ENCODE data around the gene FLVCR1.

FLVCR1 gene

DNA sequence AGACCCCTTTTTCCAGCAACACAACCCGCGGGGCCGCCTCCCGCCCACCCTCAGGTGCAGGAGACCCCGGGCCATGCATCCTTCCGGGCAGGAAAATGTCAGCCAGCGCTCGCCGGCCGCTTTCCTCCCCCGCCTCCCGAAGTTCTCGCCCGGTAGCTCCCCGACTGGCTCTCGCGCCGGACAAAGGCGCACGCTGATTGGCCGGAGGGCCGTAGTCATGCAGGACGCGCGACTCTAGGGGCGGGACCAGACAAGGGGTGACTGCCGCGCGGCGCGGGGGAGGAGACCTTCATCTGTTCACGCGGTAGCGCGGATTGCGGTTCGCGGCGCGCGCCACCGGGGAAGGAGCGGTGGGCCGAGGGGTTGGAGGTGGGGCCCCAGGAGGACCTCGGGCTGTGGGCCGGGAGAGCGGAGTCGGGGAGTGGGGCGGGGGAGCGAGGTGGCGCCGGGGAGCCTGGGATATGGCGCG is at the start of gene FLVCR1:
Gene FLVCR1 (plus strand): TSS at position 284 of the 469 bp plus-strand sequence. CDS start 178 bp downstream, at position 462.
- no peak for TF ChIP-seq EZH2phosphoT487 (conservative IDR thresholded peaks at IDR 0.05; ENCODE audit: low read length)
- TF ChIP-seq, protein P1, sequence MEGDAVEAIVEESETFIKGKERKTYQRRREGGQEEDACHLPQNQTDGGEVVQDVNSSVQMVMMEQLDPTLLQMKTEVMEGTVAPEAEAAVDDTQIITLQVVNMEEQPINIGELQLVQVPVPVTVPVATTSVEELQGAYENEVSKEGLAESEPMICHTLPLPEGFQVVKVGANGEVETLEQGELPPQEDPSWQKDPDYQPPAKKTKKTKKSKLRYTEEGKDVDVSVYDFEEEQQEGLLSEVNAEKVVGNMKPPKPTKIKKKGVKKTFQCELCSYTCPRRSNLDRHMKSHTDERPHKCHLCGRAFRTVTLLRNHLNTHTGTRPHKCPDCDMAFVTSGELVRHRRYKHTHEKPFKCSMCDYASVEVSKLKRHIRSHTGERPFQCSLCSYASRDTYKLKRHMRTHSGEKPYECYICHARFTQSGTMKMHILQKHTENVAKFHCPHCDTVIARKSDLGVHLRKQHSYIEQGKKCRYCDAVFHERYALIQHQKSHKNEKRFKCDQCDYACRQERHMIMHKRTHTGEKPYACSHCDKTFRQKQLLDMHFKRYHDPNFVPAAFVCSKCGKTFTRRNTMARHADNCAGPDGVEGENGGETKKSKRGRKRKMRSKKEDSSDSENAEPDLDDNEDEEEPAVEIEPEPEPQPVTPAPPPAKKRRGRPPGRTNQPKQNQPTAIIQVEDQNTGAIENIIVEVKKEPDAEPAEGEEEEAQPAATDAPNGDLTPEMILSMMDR (IDR thresholded peaks at IDR 0.05; ENCODE audit: insufficient read depth, low read length, poor library complexity, severe bottlenecking) = no peak
- H3K79me2 ChIP-seq (ENCODE audit: insufficient read depth, low read length) = peaks cover 62% of the 10 kb centered on the region
- peaks cover 5% of the 10 kb centered on the region; the same call in 1 of the 2 replicates for H4K20me1 ChIP-seq (ENCODE audit: low read depth, low read length)

DNA sequence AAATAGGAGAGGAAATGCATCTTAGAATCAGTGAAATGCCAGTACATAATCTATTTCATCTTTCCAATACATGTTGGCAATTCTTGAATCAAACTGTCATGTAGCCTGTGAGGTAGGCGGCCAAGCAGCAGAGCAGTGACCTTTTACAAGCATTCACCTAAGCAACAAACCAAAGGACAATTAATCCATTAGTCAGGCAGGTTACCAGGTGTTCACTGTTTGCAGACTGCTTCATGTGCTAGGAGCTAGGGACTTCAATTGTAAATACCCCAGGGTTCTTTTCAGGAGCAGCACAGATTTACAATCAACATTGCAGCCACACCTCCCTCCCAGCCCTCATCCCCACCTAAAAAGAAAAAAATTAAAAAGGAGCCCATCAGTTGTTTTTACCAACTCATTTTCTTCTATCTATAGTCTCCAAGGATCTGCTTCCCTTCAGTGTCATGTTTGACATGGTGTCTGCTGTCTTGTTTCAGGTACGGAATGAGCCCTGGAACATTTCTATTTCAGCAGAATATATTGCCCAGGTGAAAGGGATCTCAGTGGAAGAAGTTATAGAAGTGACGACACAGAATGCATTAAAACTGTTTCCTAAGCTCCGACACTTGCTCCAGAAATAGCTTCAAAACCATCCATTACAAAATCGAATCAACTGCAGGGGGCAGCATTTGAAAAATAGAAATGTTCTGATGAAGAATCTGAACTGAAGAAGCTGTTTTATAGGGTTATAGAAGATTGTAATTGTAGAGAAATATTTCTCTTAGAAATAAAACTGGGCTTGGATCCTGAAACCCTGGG is 43.3 kb upstream of the FLVCR1 start:
- Histone ChIP-seq H3K4me3 (ENCODE audit: insufficient read depth, low read length, poor library complexity, severe bottlenecking) (no peak overlapping the region), H2AFZ (ENCODE audit: low read depth, low read length, severe bottlenecking) (no peak overlapping the region), H3K9ac (ENCODE audit: low read length) (no peak overlapping the region), H3K4me2 (ENCODE audit: low read depth, low read length, poor library complexity, severe bottlenecking) (no peak overlapping the region), H3F3A (ENCODE audit: insufficient read depth) (no peaks in the 10 kb centered on the region), H3K27ac (ENCODE audit: low read depth, low read length) (no peak overlapping the region), H3K36me3 (ENCODE audit: low read length) (peaks cover 8% of the 10 kb centered on the region; the same call in 1 of the 2 replicates), H4K20me1 (ENCODE audit: low read depth, low read length) (no peaks in the 10 kb centered on the region), H3K9me2 (replicated peaks; ENCODE audit: insufficient read depth, low read length) (no peaks in the 10 kb centered on the region), H3K79me2 (ENCODE audit: insufficient read depth, low read length) (no peaks in the 10 kb centered on the region), H3K27me3 (ENCODE audit: low read length) (no peaks in the 10 kb centered on the region), H3K9me3 (ENCODE audit: insufficient read depth, low read length) (no peaks in the 10 kb centered on the region)
- TF ChIP-seq, protein P1 (IDR thresholded peaks at IDR 0.05; ENCODE audit: insufficient read depth, low read length, poor library complexity, severe bottlenecking) = no peak
- TF ChIP-seq EZH2phosphoT487 (conservative IDR thresholded peaks at IDR 0.05; ENCODE audit: low read length) = no peak

More for the DNA sequence above, at the start of gene FLVCR1:
- peak within 1 kb of the TSS; percentile 87 for H3K9ac ChIP-seq (ENCODE audit: low read length)
- H2AFZ ChIP-seq (ENCODE audit: low read depth, low read length, severe bottlenecking) = peak within 1 kb of the TSS; percentile 91
- H3F3A ChIP-seq (ENCODE audit: insufficient read depth) = peaks cover 4% of the 10 kb centered on the region; the same call in 1 of the 2 replicates
- H3K4me3 ChIP-seq (ENCODE audit: insufficient read depth, low read length, poor library complexity, severe bottlenecking) = peak within 1 kb of the TSS; percentile 77
- H3K9me2 ChIP-seq (replicated peaks; ENCODE audit: insufficient read depth, low read length) = no peaks in the 10 kb centered on the region
- peak within 1 kb of the TSS; percentile 60 for H3K27ac ChIP-seq (ENCODE audit: low read depth, low read length)
- H3K9me3 ChIP-seq (ENCODE audit: insufficient read depth, low read length) = no peaks in the 10 kb centered on the region
- peak within 1 kb of the TSS; percentile 92 for H3K4me2 ChIP-seq (ENCODE audit: low read depth, low read length, poor library complexity, severe bottlenecking)
- peaks cover 12% of the 10 kb centered on the region for H3K36me3 ChIP-seq (ENCODE audit: low read length)
- H3K27me3 ChIP-seq (ENCODE audit: low read length) = no peaks in the 10 kb centered on the region

DNA sequence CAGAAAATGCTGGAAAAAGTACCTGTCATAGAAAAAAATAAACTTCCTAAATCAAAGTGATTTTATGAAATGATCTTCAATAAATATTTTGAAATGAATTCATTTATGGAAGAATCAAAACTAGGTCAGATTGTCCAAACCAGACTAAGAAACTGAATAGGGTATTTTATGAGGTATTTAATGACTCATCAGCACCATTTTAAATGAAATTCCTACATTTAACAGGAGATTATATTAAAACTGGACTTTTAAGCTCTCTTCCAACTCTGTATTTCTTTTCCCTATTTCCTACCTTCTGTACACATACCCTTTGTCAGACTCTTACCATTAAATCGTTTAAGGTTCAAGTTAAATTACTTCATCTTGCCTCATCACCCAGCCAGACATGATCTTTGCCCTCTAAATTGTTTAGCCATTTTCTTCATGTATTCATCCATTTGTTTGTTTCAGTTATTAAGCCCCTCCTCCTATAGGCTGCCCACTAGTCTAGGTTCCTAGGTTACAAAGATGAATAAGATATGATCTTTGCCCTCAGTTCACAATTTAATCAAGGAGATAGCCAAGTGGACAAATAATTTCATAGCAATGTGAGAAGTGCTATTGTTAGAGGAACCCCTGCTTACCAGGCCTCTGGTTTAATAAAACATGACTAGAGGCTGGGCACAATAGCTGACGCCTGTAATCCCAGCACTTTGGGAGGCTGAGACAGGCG is 41.4 kb upstream of the FLVCR1 start:
- Histone ChIP-seq H2AFZ (ENCODE audit: low read depth, low read length, severe bottlenecking) (no peak overlapping the region), H3K79me2 (ENCODE audit: insufficient read depth, low read length) (no peaks in the 10 kb centered on the region), H3K9me3 (ENCODE audit: insufficient read depth, low read length) (no peaks in the 10 kb centered on the region), H3K9ac (ENCODE audit: low read length) (no peak overlapping the region), H3F3A (ENCODE audit: insufficient read depth) (no peaks in the 10 kb centered on the region), H3K36me3 (ENCODE audit: low read length) (peaks cover 8% of the 10 kb centered on the region; the same call in 1 of the 2 replicates), H3K9me2 (replicated peaks; ENCODE audit: insufficient read depth, low read length) (no peaks in the 10 kb centered on the region), H3K27me3 (ENCODE audit: low read length) (no peaks in the 10 kb centered on the region), H4K20me1 (ENCODE audit: low read depth, low read length) (no peaks in the 10 kb centered on the region), H3K4me3 (ENCODE audit: insufficient read depth, low read length, poor library complexity, severe bottlenecking) (no peak overlapping the region), H3K4me2 (ENCODE audit: low read depth, low read length, poor library complexity, severe bottlenecking) (no peak overlapping the region), H3K27ac (ENCODE audit: low read depth, low read length) (no peak overlapping the region)
- TF ChIP-seq EZH2phosphoT487 (conservative IDR thresholded peaks at IDR 0.05; ENCODE audit: low read length) = no peak
- TF ChIP-seq, protein P1 (IDR thresholded peaks at IDR 0.05; ENCODE audit: insufficient read depth, low read length, poor library complexity, severe bottlenecking) = no peak

Data from SU-DHL-6 (cell line).